OCI-M2 (cell line): Measurements from ENCODE around the gene KIRREL3.
"Not testable (repeated sequence)": the region's sequence is repeated elsewhere in the genome, so short reads cannot be mapped to it uniquely, and the experiment has no call there.

Source experiments
- DNase-seq: peaks from one replicate; lab custom pipeline; 2025; ENCODE audit not compliant: unreplicated experiment; lab: John Stamatoyannopoulos, UW

The KIRREL3 gene

GRCh38 chr11:126959700-126960099 lies 40.9 kb downstream of the KIRREL3 start:
- no peak for DNase-seq

DNA sequence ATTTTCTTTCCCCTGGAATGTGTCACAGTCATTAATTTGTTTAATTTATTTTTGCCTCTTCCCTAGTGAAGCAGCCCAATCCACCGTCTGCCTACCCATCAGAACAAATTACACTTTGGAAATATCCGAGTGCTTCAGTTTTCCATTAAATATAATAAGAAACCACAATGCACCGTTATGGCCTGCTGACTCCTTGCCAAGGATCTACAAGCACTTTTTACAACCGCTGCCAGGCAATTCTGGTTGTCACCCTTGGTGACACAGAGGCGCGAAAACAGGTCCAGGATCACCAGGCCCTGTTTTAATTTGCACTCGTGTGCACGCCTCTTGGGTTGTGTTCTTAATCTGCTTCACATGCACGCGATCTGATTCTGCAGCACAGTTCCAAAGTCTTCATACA lies 43.9 kb downstream of the KIRREL3 start:
- DNase-seq, result no peak

DNA sequence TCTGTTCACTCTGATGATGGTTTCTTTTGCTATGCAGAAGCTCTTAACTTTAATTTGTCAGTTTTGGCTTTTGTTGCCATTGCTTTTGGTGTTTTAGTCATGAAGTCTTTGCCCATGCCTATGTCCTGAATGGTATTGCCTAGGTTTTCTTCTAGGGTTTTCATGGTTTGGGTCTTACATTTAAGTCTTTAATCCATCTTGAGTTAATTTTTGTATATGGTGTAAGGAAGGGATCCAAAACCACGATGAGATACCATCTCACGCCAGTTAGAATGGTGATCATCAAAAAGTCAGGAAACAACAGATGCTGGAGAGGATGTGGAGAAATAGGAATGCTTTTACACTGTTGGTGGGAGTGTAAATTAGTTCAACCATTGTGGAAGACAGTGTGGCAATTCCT lies 48.0 kb downstream of the KIRREL3 start:
- not testable (repeated sequence) for DNase-seq

DNA sequence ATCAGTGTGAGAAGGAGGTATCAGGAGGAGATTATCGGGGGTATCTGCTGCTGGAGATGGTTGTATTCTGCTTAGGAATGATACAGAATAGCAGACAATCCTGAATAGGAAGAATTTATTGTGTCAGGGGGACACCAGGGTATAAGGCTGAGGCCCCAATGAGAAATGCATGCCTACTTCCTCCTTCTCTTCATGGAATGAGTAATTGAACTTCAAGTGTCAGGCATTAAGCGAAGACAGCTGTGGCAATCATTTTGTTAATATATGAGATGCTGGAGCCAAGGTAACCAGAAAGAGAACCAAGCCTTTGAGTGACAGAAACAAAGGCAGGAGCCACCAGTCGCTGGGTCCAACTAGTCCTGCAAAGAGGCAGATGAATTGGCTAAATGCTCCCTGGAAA lies 49.1 kb downstream of the KIRREL3 start:
- no peak for DNase-seq

GRCh38 chr11:126949066-126949891 lies 51.3 kb downstream of the KIRREL3 start:
- DNase-seq, result no peak

- no peak for DNase-seq
Observed at GRCh38 chr11:126948563-126948962, 52.0 kb downstream of the KIRREL3 start.

DNA sequence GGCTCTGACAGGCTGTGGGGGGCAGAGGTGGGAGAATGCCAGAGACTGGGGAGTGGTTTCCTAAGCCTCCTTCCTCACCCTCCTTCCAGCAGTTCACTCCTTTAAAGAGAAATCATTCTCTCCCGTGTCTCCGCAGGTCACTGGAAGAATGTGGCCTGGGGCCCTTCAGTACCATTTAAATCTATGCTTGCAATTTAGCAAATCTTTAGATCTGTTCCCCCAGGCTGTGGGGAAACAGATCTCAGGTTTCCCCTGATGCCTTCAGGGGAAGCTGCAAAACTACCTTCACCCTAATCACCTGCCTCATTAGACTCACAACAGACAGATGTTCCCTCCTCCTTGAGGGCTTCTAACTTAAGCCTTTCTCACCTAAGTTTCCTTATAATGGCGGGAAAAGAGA lies 55.3 kb downstream of the KIRREL3 start:
- no peak for DNase-seq

DNA sequence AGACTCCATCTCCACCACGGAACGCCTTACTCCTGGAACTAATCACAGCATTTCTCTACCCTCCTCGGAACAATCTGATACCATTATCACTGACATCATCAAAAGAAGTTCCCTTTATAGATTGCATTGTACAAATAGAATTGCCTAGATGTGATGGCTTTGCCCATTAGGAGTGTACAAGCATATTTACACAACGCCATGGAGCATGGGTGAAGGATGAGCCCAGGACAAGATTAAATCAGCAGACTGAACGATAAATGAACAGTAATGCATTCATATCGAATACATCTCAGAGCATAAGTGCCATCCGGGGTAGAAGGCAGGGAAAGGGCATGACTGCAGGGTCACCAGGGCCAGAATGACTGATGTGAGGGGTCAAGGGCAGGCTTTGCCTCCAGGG lies 57.3 kb downstream of the KIRREL3 start:
- DNase-seq, result no peak

GRCh38 chr11:126942146-126942545 lies 58.4 kb downstream of the KIRREL3 start:
- DNase-seq, result no peak

GRCh38 chr11:126939552-126939951 lies 61.0 kb downstream of the KIRREL3 start:
- no peak for DNase-seq

GRCh38 chr11:126938718-126939117 lies 61.9 kb downstream of the KIRREL3 start:
- no peak for DNase-seq

DNA sequence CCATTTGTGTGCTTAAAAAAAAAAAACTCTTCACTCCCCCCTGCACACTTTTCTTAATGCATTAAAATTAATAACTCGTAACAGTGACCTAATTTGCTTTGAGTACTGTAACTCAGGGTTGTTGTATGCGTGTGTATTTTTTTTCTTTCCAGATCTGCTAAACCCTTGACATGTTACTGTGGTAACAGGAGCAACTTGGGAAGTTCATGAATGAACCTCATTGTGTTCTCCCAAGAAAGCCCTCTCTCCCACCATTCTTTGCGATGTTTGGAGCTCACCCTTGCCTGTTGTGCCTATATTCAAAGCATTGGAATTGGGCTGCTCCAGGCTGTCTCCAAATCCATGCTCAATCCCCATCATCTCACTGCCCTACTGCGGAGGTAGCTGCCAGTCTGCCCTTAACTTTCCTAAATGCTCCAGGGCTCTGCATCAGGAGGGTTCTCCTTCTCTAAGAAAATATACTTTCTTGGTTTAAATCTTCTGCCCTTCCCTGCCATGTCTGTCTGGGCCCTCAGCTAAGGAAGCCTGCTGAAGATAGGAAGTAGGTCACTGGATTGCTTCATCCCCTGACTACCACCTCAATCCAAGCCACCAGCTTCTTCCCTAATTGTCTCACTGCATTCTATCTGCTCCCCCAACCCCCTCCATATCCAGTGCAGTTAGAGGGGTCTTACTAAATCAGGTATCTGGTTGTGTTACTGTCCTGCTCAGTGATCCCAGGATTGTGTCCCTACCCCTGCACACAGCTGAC lies 70.3 kb downstream of the KIRREL3 start:
- DNase-seq, result no peak

DNA sequence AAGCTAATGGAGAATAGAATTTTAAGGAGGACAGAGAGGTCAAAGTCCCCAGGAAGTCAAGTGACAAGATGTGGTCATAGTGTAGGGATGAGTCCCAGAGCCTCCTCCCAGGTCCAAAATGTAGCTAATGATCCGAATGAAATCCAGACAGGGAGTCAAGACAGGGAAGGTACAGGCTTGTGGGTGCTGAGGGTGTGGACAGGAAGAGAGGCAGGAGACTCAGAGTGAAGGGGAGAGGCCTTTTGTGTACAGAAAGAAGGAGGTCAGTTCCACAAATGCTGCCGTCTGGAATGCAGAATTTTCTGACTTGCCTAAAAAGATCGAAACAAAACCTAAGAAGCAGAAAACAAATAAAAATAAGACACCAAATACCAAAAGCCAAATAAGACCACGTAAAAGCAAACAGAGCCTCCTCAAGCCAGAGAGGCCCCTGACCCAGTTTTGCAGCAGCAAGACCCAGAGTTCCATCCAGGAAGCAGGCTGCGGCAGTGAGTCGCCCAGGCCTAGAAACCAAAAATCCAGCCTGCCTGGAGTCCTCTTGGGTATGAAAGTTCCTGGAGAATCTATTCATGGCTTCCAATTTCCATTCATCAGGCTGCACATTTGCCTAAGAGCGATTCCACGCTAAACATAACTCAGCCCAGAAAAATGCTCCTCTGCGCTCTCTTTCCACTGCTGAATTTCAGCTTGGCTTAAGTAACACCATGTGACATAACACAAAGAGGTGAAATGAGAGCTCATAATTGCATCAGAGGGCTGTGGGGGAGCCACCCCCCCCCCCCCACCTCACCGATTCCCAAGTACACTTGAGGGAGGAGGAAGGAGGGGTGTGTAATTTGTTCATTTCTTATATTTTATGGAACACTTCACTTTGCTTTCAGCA lies 71.2 kb downstream of the KIRREL3 start:
- no peak for DNase-seq

GRCh38 chr11:126927623-126928022 lies 72.9 kb downstream of the KIRREL3 start:
- DNase-seq, result no peak

DNA sequence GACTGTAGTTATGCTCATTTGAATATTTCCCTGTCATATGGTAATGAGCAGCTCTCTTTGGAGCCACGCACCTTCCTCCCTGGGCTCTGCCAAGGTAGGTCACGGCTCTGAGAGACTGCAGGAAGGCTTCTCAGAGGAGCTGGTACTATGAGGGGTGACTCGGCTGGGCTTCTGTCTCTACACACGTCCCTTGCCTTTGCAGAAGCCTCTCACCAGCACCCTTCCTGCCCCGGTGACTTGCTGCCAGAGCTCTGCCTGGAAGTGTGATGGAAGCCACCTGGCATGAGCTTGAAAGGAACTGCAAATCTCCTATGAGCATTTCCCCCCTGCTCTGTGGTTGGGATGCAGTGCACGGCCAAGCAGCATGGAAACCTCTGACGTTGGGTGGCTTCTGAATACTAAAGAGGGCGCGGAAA lies 74.2 kb downstream of the KIRREL3 start:
- no peak for DNase-seq

DNA sequence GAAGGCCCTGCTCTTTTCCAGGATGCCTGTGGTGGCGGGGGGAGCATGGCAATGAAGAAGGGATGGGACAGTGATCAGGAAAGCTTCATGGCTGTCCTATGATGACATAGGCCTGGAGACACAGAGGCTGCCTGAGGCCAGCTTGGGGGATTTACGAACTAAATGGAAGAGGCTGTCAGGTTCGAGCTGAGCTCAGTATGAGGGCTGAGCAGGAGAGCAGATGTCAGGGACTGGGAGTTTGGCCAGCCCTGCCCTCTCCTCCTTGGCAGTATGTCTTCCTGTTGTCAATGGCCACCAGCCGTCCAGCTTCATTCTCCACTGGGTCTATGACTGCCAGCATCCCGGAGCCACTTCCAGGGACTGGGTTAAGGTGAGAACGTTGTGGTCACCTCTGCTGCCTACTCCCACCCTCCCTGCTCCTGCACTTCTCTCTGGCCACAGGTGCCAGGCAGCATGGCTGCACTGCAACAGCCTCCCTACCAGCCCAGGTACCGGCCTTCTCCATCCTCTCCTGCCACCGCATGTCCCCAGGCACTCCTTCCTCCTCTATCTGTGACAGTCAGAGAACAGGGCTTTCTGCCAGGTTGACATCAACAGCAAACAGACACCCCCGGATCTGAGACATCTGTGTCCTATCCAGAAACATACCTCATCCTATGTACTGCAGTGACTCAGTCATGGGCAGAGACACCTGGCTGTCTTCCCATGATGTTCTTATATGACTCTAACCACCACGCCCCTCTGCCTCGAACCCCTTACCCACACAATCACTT lies 75.1 kb downstream of the KIRREL3 start:
- DNase-seq, result no peak

- DNase-seq, result no peak
Observed at GRCh38 chr11:126924376-126925040, 76.1 kb downstream of the KIRREL3 start.

GRCh38 chr11:126920833-126921232 lies 79.7 kb downstream of the KIRREL3 start:
- DNase-seq, result no peak

GRCh38 chr11:126919147-126919823 lies 81.3 kb downstream of the KIRREL3 start:
- no peak for DNase-seq

- DNase-seq, result no peak
Observed at GRCh38 chr11:126918556-126918955, 82.0 kb downstream of the KIRREL3 start.
